AG20443 (cell line): ENCODE results near the gene BRDT.
"Not testable (repeated sequence)": the region's sequence is repeated elsewhere in the genome, so short reads cannot be mapped to it uniquely, and the experiment has no call there.

ENCODE experiments used
- DNase-seq: peaks from one replicate; pipeline ENCODE4 v3.0.0; 2012; ENCODE audit warnings: low spot score, mixed read lengths

The BRDT gene

DNA sequence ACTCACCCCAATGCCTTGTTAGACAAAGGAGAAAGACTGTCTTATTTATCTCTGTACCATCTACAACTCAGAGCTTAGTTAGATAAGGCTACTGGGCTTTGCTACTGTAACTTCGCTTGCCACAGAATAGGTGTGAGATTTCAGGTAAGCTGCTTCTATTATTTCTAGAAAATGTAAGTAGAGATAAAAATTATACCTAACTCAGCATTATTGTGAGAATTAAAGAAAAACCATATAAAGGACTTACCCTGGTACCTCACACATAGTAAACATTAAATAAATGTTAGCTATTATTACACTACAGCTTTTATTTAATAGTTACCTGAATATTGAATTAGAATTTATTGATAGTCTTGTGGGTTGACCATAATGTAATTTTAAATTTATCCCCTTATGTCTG lies 44.1 kb downstream of the BRDT start:
- no peak for DNase-seq

DNA sequence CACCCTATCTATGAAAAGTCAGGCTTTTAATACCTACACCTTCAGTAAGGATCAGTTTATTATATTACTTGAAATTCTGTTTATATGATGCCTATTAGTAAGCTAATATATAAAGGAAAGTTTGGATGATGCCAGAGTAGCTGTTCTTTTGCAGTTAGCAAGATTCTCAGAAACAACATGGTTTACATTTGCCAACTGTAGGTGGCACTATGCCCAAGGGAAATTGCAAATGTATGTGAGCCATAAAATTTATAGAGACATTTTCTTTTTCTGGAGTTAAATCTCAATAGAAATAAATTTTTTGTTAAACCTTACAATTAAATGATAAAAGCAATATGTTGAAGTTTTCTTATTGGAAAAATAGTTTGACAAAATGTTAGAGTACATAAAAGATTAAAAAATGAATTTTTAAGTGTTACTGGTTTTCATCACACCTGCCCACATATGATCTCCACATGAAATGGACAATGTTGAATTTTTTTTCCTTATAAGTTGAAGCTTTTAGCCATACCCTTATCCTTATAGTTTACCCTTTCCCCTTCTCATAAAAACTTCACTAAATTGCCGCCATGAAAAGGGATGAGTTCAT lies 48.5 kb downstream of the BRDT start:
- DNase-seq: peak; percentile 19

DNA sequence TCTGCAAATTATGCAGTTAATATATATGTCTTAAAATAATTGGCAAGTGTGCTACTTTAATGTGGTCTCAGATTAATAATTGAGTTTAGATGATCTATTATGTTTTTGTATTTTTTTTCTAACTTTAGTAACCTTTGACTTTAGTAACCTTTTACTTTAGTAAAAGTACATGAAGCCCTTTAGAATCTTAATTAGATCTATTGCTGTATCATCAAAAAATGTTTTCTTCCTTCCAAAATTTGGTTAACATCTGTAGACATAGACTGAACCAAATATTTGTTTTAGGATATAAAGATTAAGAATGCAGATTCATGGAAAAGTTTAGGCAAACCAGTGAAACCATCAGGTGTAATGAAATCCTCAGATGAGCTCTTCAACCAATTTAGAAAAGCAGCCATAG lies 54.9 kb downstream of the BRDT start:
- no peak for DNase-seq

DNA sequence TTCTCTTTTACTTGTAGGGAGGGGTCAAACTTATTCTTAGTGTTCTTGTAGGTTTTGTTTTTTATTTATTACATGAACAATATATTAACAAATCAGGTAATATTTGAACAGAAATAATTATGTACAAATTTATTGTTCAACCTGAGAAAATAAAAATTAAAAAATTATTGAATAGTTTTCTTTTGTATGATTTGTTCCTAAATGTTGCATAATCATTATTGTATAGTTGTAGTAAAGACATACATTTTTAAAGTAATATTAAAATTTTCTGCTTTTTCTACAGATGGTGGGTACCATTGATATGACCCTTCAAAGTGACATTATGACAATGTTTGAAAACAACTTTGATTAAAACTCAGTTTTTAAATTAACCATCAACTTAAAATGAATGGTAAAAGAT lies 64.7 kb downstream of the BRDT start:
- DNase-seq: no peak

DNA sequence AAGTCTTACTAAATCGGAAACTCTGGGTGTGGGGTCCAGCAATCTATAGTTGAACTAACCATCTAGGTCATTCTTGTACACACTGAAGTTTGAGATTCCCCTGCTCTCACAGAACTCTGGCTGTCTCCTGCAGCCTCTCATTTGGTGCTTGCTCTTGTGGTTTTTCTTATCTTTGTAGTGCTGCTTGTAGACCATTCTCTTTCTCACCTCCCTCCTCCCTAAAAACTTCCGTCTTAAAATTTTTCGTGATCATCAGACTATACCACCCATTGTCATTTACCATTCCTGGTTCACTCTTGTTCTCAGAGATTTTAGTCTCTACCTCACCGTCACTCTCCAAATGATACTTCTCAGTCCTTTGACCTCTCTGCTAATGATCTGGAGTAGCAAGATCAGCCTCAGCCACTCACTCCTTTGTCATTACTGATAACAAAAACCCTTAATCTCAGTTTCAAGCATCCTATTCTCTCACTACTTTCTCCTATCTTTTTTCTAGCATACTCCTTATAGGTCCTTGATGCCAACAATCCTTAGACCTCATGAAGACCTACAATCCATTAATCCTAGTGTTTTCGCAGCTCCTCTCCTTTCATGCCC lies 67.6 kb downstream of the BRDT start:
- no peak for DNase-seq

DNA sequence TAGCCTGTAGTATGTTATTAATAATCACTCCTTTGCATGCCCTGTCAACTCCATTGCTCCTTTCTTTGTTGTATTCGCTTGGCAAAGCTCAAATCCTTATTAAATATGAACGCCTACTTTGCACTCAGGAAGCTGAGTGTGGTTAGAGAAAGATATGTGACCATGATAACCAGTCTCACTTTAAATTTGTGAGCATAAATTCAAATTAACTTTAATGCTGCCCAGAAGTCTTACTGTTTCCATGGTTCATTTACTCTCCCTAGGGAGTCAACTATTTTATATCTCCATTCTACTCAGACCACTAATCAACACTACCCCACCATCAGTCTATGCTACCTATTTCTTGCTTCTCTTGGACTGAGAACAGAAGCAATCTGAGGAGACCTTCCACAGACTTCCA lies 68.5 kb downstream of the BRDT start:
- no peak for DNase-seq

DNA sequence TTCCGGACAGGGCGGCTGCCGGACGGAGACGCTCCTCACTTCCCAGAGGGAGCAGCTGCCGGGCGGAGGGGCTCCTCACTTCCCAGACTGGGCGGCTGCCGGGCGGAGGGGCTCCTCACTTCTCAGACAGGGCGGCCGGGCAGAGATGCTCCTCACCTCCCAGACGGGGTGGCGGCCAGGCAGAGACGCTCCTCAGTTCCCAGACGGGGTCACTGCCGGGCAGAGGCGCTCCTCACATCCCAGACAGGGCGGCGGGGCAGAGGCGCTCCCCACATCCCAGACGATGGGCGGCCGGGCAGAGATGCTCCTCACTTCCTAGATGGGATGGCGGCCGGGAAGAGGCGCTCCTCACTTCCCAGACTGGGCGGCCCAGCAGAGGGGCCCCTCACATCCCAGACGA lies 76.8 kb downstream of the BRDT start:
- DNase-seq: not testable (repeated sequence)

DNA sequence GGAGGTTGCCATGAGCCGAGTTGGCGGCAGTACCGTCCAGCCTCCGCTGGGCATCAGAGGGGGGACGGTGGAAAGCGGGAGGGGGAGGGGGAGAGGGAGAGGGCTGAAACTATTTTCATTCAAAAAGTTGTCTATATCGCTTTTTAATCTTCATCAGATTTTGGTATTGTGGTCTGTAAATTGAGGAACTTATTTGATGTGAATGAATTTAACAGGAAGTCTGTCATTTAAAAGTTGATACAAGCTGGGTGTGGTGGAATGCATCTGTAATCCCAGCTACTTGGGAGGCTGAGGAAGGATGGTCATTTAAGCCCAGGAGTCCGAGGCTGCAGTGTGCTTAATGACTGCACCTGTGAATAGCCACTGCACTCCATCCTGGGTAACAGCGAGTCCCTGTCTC lies 77.6 kb downstream of the BRDT start:
- no peak for DNase-seq

DNA sequence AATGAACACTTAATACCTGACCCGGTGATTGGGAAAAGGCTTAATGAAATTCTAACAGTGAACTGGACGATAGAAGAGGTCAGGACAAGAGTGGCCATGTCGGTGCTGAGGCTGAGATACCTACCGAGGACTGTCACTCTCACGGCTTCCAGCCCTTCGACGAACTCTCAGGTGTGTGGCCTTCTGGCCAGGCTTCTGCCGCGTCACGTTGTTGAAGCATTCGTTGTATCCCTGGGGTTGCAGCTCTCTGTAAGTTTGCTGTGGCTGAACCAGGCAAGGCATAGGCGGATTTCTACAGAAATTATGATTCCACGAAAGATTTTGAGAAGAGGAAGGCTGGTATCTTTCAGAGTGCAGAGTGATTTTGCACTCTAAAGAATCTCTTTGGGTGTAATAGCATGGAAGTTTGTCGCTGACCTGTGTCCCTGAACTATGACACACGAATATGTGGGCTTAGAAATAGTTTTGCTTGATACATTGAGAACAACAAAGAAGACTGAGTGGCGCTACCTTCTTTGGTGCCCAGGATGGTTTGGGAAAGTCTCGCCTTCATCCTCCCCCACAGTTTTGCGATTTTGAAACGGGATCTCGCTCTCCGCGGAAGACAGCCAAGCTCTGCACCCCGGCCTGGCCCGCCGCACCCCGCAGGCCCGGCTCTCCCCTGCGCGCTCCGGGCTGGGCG lies 80.2 kb downstream of the BRDT start:
- no peak for DNase-seq

DNA sequence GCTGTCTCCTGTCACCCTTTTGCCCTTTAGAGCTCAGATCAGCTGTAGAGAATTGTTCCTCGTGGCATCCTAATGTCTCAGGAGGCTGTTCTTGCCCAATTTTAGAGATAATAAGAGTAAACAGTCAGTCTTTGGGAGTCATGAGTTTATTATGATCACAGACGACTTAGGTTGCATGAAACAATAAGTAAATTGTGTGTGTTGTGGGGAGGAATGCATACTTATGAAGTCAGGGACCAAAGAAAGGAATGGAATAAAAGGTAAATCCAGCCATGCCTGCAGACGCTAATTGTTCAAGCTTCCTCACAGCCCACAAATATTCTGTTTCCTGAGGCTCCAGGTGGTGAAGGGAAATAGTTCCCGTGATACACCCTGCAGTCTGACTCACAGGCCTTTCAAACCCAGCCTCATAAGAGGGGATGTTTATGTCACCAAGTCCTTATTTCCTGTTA lies 81.5 kb downstream of the BRDT start:
- DNase-seq: no peak

DNA sequence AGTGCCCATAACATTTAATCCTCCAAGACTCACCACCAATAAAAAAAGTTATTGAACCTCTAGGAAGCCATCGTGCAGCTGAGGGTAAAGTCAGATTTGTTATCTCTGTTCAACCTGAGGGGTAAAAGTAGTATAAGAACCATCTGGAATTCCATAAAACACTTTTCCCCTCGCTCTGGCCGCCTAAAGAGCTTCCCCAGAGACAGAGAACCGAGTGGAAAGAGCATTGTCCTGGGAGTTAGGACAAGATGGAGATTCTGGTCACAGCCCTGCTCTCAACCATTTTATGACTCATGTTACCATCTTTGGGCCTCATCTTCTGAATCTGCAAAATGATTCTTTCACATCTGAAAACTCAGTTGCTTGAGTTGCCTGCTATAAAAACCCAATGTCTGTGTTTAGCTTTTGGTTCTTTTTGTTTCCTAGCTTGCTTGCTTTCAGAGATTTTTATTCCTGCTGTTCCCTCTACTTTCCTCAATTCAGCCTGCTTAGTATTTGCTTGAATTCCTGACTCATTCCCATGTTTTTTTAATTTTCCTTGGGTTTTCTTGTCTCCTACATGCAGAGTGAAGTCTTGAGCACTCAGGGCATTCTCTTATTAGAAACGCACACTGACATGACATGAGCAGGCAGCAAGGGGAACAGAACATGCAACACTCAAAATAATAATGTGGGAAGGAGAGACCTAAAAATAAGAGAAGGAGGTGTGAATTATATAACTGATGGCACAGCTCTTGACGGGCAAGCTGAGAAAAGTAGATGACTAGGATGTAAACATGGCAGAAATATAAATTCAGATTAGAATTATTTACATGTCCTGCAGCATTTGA lies 82.3 kb downstream of the BRDT start:
- no peak for DNase-seq

DNA sequence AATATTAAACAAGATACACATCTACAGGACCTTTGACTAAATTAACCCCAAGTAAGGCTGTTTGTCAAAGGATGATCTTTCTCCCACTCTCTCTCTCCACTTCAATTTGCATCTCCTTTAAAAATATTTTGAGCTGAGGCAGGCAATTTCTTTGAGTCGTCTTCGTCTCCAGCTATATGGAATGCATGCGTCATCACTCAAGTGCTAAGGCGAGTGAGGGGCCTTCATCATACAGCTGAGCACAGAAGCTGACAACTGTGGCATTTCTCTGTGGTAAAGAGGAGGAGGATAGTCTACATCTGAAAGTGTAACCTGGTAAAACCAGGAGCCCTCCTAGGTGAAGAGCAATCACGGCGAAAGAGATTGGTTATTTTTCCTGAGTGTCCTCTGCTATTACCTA lies 88.2 kb downstream of the BRDT start:
- no peak for DNase-seq

DNA sequence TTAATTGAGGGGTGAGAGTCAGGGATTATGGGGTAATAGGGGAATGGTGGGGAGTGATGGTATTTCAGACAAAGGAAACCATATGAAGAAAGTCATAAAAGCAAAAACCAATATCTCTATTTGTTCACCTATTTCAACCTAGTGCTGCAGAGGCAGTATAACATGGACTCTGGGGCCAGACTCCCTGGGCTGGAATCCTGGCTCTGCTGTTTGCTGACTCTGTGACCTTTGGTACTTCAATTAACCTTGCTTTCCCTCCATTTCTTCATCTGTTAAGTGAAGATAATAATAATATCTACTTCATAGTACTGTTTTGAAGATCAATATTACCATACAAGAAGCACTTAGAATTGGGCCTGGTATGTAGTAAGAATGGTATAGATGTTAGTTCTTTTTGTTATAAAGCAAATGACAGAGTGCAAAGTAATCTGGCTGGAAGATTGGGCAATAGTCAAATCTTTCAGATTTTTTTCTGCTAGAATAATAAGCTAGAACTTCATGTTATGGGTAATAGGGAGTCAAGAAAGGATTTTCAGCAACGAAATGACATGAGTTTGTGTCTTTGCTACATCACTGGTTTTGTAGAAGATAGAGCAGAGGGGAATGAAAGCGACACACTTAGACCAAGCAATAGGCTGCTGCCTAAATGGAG lies 89.6 kb downstream of the BRDT start:
- DNase-seq: no peak

DNA sequence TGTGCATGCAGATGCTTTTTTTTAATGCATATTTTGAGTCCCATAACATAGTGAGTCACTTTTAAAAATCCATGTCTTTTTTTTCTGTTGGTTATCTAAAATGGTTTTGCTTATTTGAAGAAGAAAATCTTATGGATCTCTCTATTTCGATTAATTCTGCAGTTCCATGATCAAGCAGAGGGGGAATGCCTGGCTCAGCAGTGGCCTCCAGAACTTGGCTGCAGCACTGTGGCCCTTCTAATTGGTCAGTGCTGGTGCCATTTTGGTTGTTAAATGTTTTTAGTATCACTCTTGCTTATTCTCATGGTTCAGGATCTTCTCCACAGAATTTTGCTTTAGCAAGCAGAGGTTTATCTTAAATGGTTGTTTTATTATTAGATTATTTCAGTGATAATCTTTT lies 91.8 kb downstream of the BRDT start:
- DNase-seq: no peak

DNA sequence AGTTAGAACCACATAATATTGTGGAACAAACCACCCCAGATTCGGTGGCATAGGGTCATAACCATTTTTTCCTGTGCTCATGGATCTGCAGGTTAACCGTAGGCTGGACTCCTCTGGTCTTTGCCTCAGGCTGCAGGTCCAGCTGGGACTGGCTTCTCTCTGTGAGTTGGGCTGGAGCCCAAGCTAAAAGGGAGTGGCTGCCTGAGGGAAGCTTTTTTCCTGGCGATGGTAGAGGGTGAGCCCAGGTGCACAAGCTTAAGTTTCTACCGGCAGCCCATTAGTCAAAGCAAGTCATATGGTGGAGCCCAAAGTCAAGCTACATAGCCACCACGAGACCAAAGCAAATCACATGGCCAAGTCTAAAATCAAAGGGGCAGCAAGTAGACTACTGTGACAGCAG lies 94.4 kb downstream of the BRDT start:
- DNase-seq: no peak

DNA sequence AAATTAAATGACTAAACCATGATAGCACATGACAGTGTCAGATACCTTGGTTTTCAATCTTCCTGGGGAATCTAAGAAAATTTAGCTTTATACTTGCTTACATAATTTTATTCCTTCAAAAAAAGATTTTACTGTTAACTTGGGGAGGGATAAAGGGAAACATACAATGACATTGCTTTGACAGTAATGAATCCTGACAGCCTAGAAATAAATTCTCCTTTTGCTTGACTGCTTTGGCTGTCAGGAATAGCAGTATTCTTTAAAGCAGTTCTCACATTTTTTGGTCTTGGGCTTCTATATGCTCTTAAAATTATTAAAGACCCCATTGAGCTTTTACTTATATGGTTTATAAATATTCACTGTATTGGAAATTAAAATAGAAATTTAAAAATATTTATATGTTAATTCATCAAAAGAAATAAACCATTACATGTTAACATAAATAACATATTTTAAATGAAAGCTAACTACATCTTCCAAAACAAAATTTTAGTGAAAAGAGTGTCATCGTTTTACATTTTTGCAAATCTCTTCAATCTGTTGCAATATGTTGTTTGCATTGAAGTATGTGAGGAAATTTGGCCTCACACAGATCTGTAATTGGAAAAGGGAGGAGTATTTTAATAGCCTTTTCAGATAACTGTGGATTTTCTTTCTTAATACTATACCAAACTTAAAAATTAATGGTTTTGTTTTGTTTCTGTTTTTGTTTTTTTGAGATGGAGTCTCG lies 96.7 kb downstream of the BRDT start:
- DNase-seq: no peak

DNA sequence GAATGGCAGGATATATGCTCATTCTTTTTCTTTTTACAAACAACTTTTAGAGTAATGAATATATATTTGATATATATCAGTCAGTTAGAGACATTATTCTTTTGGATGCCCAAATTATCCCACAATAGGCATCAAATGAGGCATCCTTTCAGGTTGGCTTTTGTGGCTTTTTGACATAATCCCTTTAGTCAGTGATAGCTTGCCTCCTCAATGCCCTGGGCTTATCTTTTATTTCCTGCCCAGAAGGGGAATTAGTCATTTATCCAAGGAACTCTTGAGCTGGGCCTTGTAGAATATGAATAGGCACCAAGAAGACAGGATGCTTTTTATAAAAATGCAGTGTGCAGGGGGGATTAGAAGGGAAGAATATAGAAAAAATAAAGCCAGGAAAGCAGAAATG lies 102.7 kb downstream of the BRDT start:
- no peak for DNase-seq
